Left hindlimb (tissue), 1 donor: ENCODE measurements around the gene DCLRE1A.
"Not testable (repeated sequence)": the region's sequence is repeated elsewhere in the genome, so short reads cannot be mapped to it uniquely, and the experiment has no call there.

ENCODE experiments used
- DNase-seq: peaks from one replicate; pipeline ENCODE4 v3.0.0-alpha.2; 2018

The DCLRE1A gene

GRCh38 chr10:113856563-113856962, 2.7 kb upstream of the DCLRE1A start:
- DNase-seq, result no peak

- DNase-seq, result peak; percentile 77
Observed at GRCh38 chr10:113854761-113855588, 1.1 kb upstream of the DCLRE1A start.

GRCh38 chr10:113853578-113854012, 287 bp downstream of the DCLRE1A start:
- DNase-seq, result no peak

GRCh38 chr10:113849946-113850345, 3.9 kb downstream of the DCLRE1A start:
- DNase-seq, result no peak

GRCh38 chr10:113849140-113849803, 4.6 kb downstream of the DCLRE1A start:
- DNase-seq, result no peak

- DNase-seq, result no peak
Observed at GRCh38 chr10:113846036-113846435, 7.8 kb downstream of the DCLRE1A start.

- DNase-seq, result no peak
Observed at GRCh38 chr10:113843972-113844485, 9.9 kb downstream of the DCLRE1A start.

- no peak for DNase-seq
Observed at GRCh38 chr10:113842171-113842570, 11.7 kb downstream of the DCLRE1A start.

- DNase-seq, result not testable (repeated sequence)
Observed at GRCh38 chr10:113828567-113828966, 25.3 kb downstream of the DCLRE1A start.

GRCh38 chr10:113825791-113826190, 28.1 kb downstream of the DCLRE1A start:
- DNase-seq, result no peak

GRCh38 chr10:113823389-113823788, 30.5 kb downstream of the DCLRE1A start:
- no peak for DNase-seq

- DNase-seq, result no peak
Observed at GRCh38 chr10:113822174-113822573, 31.7 kb downstream of the DCLRE1A start.

- not testable (repeated sequence) for DNase-seq
Observed at GRCh38 chr10:113821306-113821705, 32.6 kb downstream of the DCLRE1A start.

GRCh38 chr10:113820507-113820906, 33.4 kb downstream of the DCLRE1A start:
- no peak for DNase-seq

- DNase-seq, result no peak
Observed at GRCh38 chr10:113819989-113820388, 33.9 kb downstream of the DCLRE1A start.

GRCh38 chr10:113814700-113815099, 39.2 kb downstream of the DCLRE1A start:
- DNase-seq, result not testable (repeated sequence)

GRCh38 chr10:113808168-113808567, 45.7 kb downstream of the DCLRE1A start:
- DNase-seq, result no peak

- no peak for DNase-seq
Observed at GRCh38 chr10:113806503-113806902, 47.4 kb downstream of the DCLRE1A start.

GRCh38 chr10:113802997-113803396, 50.9 kb downstream of the DCLRE1A start:
- no peak for DNase-seq

GRCh38 chr10:113801569-113801968, 52.3 kb downstream of the DCLRE1A start:
- no peak for DNase-seq

GRCh38 chr10:113791691-113792090, 62.2 kb downstream of the DCLRE1A start:
- no peak for DNase-seq

- no peak for DNase-seq
Observed at GRCh38 chr10:113788604-113789083, 65.2 kb downstream of the DCLRE1A start.
